Trophoblast cell (in vitro differentiated cells and primary cell): ENCODE results near the gene OTOG.

Source experiments
- DNase-seq, 2 donors: peaks; one replicate each; pipeline ENCODE4 v3.0.0-alpha.2; 2016
- H2AFZ ChIP-seq: 2 replicates; pipeline ENCODE4 v1.6.1; 2013; ENCODE audit warnings: low read length, moderate library complexity, mild to moderate bottlenecking; ENCODE audit not compliant: insufficient read depth, poor library complexity
- H2AK5ac ChIP-seq: 2 replicates; pipeline ENCODE4 v1.6.1; 2013; ENCODE audit warnings: mild to moderate bottlenecking, low read length
- H2BK120ac ChIP-seq: 2 replicates; pipeline ENCODE4 v1.6.1; 2013; ENCODE audit warnings: low read length, mild to moderate bottlenecking, moderate library complexity; ENCODE audit not compliant: insufficient read depth, poor library complexity
- H2BK12ac ChIP-seq: 2 replicates; pipeline ENCODE4 v1.6.1; 2013; ENCODE audit warnings: mild to moderate bottlenecking, low read length, moderate library complexity
- H2BK5ac ChIP-seq: 2 replicates; pipeline ENCODE4 v1.6.1; 2013; ENCODE audit warnings: low read length, low read depth, moderate library complexity, mild to moderate bottlenecking; ENCODE audit not compliant: poor library complexity
- H3K14ac ChIP-seq: 2 replicates; pipeline ENCODE4 v1.6.1; 2013; ENCODE audit warnings: mild to moderate bottlenecking, low read length
- H3K18ac ChIP-seq: 2 replicates; pipeline ENCODE4 v1.6.1; 2013; ENCODE audit warnings: mild to moderate bottlenecking, low read length
- H3K23ac ChIP-seq: 2 replicates; pipeline ENCODE4 v1.6.1; 2013; ENCODE audit warnings: low read length
- H3K27ac ChIP-seq: 2 replicates; pipeline ENCODE4 v1.5.1; 2013; ENCODE audit warnings: low read depth, mild to moderate bottlenecking, inconsistent platforms, low read length, moderate library complexity
- H3K27me3 ChIP-seq: 2 replicates; pipeline ENCODE4 v1.6.1; 2013; ENCODE audit warnings: inconsistent platforms, mild to moderate bottlenecking, low read length, moderate library complexity; ENCODE audit not compliant: insufficient read depth
- H3K36me3 ChIP-seq, 2 experiments: 1 replicate in 1 of 2; 2 replicates in 1 of 2; pipeline ENCODE4 v1.6.1; 2013; ENCODE audit warnings: low read length in 2 of 2, mild to moderate bottlenecking in 2 of 2, moderate library complexity in 1 of 2; ENCODE audit not compliant: insufficient read depth in 2 of 2, control insufficient read depth in 1 of 2
- H3K4ac ChIP-seq: 2 replicates; pipeline ENCODE4 v1.6.1; 2013; ENCODE audit warnings: low read depth, mild to moderate bottlenecking, low read length, moderate library complexity
- H3K4me1 ChIP-seq, 2 experiments: 1 replicate in 1 of 2; 2 replicates in 1 of 2; pipeline ENCODE4 v1.6.1; 2013; ENCODE audit warnings: low read length in 2 of 2, mild to moderate bottlenecking in 2 of 2, moderate library complexity in 1 of 2; ENCODE audit not compliant: insufficient read depth in 2 of 2, control insufficient read depth in 1 of 2
- H3K4me2 ChIP-seq: 2 replicates; pipeline ENCODE4 v1.6.1; 2013; ENCODE audit warnings: inconsistent platforms, mild to moderate bottlenecking, low read length, moderate library complexity
- H3K4me3 ChIP-seq: 2 replicates; pipeline ENCODE4 v1.5.1; 2013; ENCODE audit warnings: mild to moderate bottlenecking, low read depth, low read length, inconsistent platforms
- H3K79me1 ChIP-seq: one replicate; pipeline ENCODE4 v1.6.1; 2013; ENCODE audit warnings: low read length
- H3K79me2 ChIP-seq: 2 replicates; pipeline ENCODE4 v1.6.1; 2013; ENCODE audit warnings: low read length, mild to moderate bottlenecking; ENCODE audit not compliant: control insufficient read depth, insufficient read depth, poor library complexity
- H3K9ac ChIP-seq: 2 replicates; pipeline ENCODE4 v1.6.1; 2013; ENCODE audit warnings: mild to moderate bottlenecking, low read length
- H3K9me3 ChIP-seq: 2 replicates; pipeline ENCODE4 v1.6.1; 2013; ENCODE audit warnings: low read depth, mild to moderate bottlenecking, control low read depth, inconsistent platforms, low read length; ENCODE audit not compliant: insufficient read depth
- H4K12ac ChIP-seq: 2 replicates; pipeline ENCODE4 v1.6.1; 2013; ENCODE audit warnings: low read depth, mild to moderate bottlenecking, low read length, moderate library complexity
- H4K8ac ChIP-seq: 2 replicates; pipeline ENCODE4 v1.6.1; 2013; ENCODE audit warnings: low read depth, mild to moderate bottlenecking, low read length, moderate library complexity
- H4K91ac ChIP-seq: one replicate; pipeline ENCODE4 v1.6.1; 2013; ENCODE audit warnings: low read depth, mild to moderate bottlenecking, low read length, moderate library complexity
- WGBS: extraction: QIAGEN DNeasy Blood & Tissue Kit; methylation state at CpG from one replicate; pipeline ENCODE4 v1.1.7; 2013; ENCODE audit warnings: missing lambda C conversion rate; ENCODE audit not compliant: insufficient read length, insufficient coverage; ENCODE audit errors: extremely low coverage; 5-methylcytosine and 5-hydroxymethylcytosine counted together

The OTOG gene

GRCh38 chr11:17556999-17557398 is 9.9 kb downstream of the OTOG start:
- Histone ChIP-seq H3K79me2 (no peaks in the 10 kb centered on the region), H4K8ac (no peak overlapping the region), H3K4me1 (peaks cover 2% of the 10 kb centered on the region in 2 experiments), H3K4me2 (no peak overlapping the region), H3K18ac (no peak overlapping the region), H2BK5ac (no peak overlapping the region), H3K9ac (no peak overlapping the region), H3K27me3 (no peaks in the 10 kb centered on the region), H3K4me3 (no peak overlapping the region), H3K36me3 (no peaks in the 10 kb centered on the region), H4K91ac (no peak overlapping the region), H3K79me1 (no peaks in the 10 kb centered on the region), H3K4ac (no peak overlapping the region), H2AK5ac (no peak overlapping the region), H4K12ac (no peak overlapping the region), H2BK12ac (no peak overlapping the region), H3K14ac (no peak overlapping the region), H3K23ac (no peak overlapping the region), H2BK120ac (no peak overlapping the region), H3K27ac (no peak overlapping the region), H2AFZ (no peak overlapping the region), H3K9me3 (no peaks in the 10 kb centered on the region)
- DNase-seq = no peak
- WGBS = no CpG with 5 or more reads among the region's 8 CpGs

DNA sequence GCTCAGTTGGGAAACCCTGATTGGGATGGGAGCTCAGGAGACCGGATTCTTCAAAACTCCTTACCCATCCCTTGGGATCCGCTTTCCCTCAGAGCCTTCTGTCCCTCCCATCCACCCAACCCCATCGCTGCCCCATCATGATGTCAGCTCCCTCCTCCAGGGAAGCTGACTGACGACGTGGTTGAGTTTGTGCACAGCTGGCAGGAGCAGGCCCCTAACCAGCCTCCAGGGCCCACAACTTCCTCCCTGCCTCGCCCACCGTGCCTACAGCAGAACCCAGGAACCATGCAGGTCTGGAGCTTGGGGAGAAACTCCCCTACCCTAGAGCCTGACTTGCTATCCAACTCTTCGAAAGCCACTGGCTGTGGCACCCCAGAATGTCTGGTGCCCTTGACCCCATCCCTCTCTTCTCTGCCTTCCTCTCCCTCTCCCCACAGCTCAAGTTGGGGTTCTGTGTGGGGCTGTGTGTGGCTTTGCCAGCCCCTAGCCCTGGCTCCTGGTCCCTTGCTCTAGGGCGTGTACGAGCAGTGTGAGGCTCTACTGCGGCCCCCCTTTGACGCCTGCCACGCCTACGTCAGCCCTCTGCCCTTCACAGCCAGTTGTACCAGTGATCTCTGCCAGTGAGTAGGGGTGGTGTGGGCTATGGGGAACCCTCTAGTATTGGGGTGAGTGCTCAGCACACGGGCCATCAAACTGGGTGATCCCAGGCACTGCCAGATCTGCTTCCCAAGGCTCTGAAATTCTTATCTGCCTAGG is 11.1 kb downstream of the OTOG start:
- no peak overlapping the region for H3K4ac ChIP-seq
- H3K18ac ChIP-seq = no peak overlapping the region
- no CpG with 5 or more reads among the region's 15 CpGs for WGBS
- no peak for DNase-seq
- peaks cover 2% of the 10 kb centered on the region in 2 experiments for H3K4me1 ChIP-seq
- H3K9me3 ChIP-seq = no peaks in the 10 kb centered on the region
- no peak overlapping the region for H2BK5ac ChIP-seq
- no peak overlapping the region for H2BK12ac ChIP-seq
- H4K91ac ChIP-seq = no peak overlapping the region
- no peak overlapping the region for H2AFZ ChIP-seq
- H3K79me2 ChIP-seq = no peaks in the 10 kb centered on the region
- H3K27me3 ChIP-seq = no peaks in the 10 kb centered on the region
- no peak overlapping the region for H3K4me2 ChIP-seq
- no peak overlapping the region for H3K4me3 ChIP-seq
- H4K12ac ChIP-seq = no peak overlapping the region
- no peak overlapping the region for H2AK5ac ChIP-seq
- H3K14ac ChIP-seq = no peak overlapping the region
- H3K79me1 ChIP-seq = no peaks in the 10 kb centered on the region
- H3K23ac ChIP-seq = no peak overlapping the region
- no peak overlapping the region for H2BK120ac ChIP-seq
- H4K8ac ChIP-seq = no peak overlapping the region
- no peak overlapping the region for H3K9ac ChIP-seq
- H3K36me3 ChIP-seq = no peaks in the 10 kb centered on the region
- H3K27ac ChIP-seq = no peak overlapping the region

GRCh38 chr11:17558916-17559315 is 11.9 kb downstream of the OTOG start:
- no peak overlapping the region for H2BK120ac ChIP-seq
- WGBS = no CpG with 5 or more reads among the region's 9 CpGs
- no peak overlapping the region for H3K4ac ChIP-seq
- no peaks in the 10 kb centered on the region for H3K36me3 ChIP-seq
- no peak overlapping the region for H2AFZ ChIP-seq
- H3K79me1 ChIP-seq = no peaks in the 10 kb centered on the region
- H2BK5ac ChIP-seq = no peak overlapping the region
- H3K14ac ChIP-seq = no peak overlapping the region
- H2BK12ac ChIP-seq = no peak overlapping the region
- no peak for DNase-seq
- peaks cover 2% of the 10 kb centered on the region in 2 experiments for H3K4me1 ChIP-seq
- no peak overlapping the region for H3K27ac ChIP-seq
- no peak overlapping the region for H3K18ac ChIP-seq
- H3K4me3 ChIP-seq = no peak overlapping the region
- H4K8ac ChIP-seq = no peak overlapping the region
- no peaks in the 10 kb centered on the region for H3K79me2 ChIP-seq
- no peak overlapping the region for H4K12ac ChIP-seq
- no peaks in the 10 kb centered on the region for H3K9me3 ChIP-seq
- no peak overlapping the region for H3K9ac ChIP-seq
- H2AK5ac ChIP-seq = no peak overlapping the region
- H3K23ac ChIP-seq = no peak overlapping the region
- H3K4me2 ChIP-seq = no peak overlapping the region
- no peak overlapping the region for H4K91ac ChIP-seq
- H3K27me3 ChIP-seq = no peaks in the 10 kb centered on the region

DNA sequence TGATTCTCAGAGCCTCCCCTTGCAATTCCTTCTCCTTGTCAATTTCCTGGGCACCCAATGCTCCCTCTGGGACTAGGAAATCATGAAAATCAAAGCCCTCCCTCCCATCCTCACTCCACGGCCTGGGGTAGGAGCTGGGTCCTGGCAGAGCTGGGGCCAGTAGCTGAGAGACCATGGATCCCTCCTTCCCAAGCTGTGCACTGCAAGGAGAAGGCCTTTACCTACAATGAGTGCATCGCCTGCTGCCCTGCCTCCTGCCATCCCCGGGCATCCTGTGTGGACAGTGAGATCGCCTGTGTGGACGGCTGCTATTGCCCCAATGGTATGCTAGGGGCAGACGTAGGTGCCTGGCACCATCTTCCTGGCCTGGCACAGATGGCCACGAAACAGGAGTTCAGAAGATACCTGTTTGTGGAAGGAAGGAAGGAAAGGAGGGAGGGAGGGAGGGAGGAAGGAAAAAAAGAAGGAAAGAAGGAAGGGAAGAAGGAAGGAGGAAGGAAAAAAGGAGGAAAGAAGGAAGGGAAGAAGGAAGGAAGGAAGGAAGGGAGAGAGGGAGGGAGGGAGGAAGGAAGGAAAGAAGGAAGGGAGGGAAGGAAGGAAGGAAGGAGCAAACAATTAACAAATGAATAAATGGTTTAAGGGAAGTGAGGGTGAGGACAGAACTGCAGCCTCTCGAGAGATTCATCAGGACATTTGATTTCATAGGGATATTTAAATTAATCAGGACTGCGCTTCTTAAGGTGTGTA is 12.5 kb downstream of the OTOG start:
- no peak overlapping the region for H3K9ac ChIP-seq
- H2BK12ac ChIP-seq = no peak overlapping the region
- no peak overlapping the region for H3K4ac ChIP-seq
- no peak overlapping the region for H3K14ac ChIP-seq
- no peaks in the 10 kb centered on the region for H3K9me3 ChIP-seq
- no peak overlapping the region for H4K12ac ChIP-seq
- H3K36me3 ChIP-seq = no peaks in the 10 kb centered on the region
- no peak overlapping the region for H3K4me3 ChIP-seq
- H2AK5ac ChIP-seq = no peak overlapping the region
- no peak overlapping the region for H2BK5ac ChIP-seq
- no peak overlapping the region for H2BK120ac ChIP-seq
- no peak overlapping the region for H2AFZ ChIP-seq
- no peak overlapping the region for H3K18ac ChIP-seq
- H3K27ac ChIP-seq = no peak overlapping the region
- H4K8ac ChIP-seq = no peak overlapping the region
- WGBS = no CpG with 5 or more reads among the region's 9 CpGs
- no peak overlapping the region for H3K23ac ChIP-seq
- no peaks in the 10 kb centered on the region for H3K79me1 ChIP-seq
- H4K91ac ChIP-seq = no peak overlapping the region
- no peak overlapping the region for H3K4me2 ChIP-seq
- no peak for DNase-seq
- H3K27me3 ChIP-seq = no peaks in the 10 kb centered on the region
- H3K4me1 ChIP-seq = peaks cover 2% of the 10 kb centered on the region in 2 experiments
- no peaks in the 10 kb centered on the region for H3K79me2 ChIP-seq
